GM12878 (cell line): ENCODE results near the gene TIPIN. TPM values are rescaled to one million over a fixed set of nuclear protein-coding genes. Genes with fewer than 3 reads are reported as not detected.

ENCODE experiments used
- ATAC-seq: fragments of 200-7000 bp; cut with Tn5 transposase; 3 replicates; pipeline ENCODE4 v1.9.1; 2020; ENCODE audit warnings: mild to moderate bottlenecking, moderate library complexity
- BruUV-seq: library from RNA; stranded (reverse); fragments of 400-500 nt; replicated peaks from 2 replicates; lab custom pipeline; 2021; lab: Mats Ljungman, UMichigan
- CTCF ChIA-PET: fragments of 300-600 bp; sonication (Branson Sonifier 250); formaldehyde crosslinking; extraction: SDS; loops from one replicate; lab custom pipeline; 2021; ENCODE audit warnings: inconsistent platforms; lab: Yijun Ruan, JAX
- POLR2A ChIA-PET: fragments of 350-600 bp; formaldehyde crosslinking; extraction: SDS; loops from one replicate; lab custom pipeline; 2021; ENCODE audit warnings: inconsistent platforms; lab: Charles Lee
- RAD21 ChIA-PET: fragments of 300-600 bp; sonication (Branson Sonifier 250); formaldehyde crosslinking; loops from one replicate; lab custom pipeline; 2023; ENCODE audit warnings: antibody characterized with exemption; ENCODE audit not compliant: unreplicated experiment; lab: Charles Lee
- SMC1A ChIA-PET: fragments of 300-600 bp; sonication (Branson Sonifier 250); formaldehyde crosslinking; loops from one replicate; lab custom pipeline; 2023; ENCODE audit not compliant: unreplicated experiment, uncharacterized antibody; lab: Charles Lee
- DNase-seq: peaks from one replicate; pipeline ENCODE4 v3.0.0-alpha.2; 2011; ENCODE audit warnings: low read depth, low spot score
- FAIRE-seq: peaks from 3 replicates; lab custom pipeline; 2011; peaks lifted over from hg19 to GRCh38; lab: Jason Lieb, UNC
- H2AFZ ChIP-seq: 2 replicates; pipeline ENCODE4 v1.6.0; 2011; ENCODE audit warnings: low read depth, low read length, control low read depth; ENCODE audit not compliant: control insufficient read depth
- H3K27ac ChIP-seq: 2 replicates; pipeline ENCODE4 v1.5.1; 2011; ENCODE audit warnings: control low read depth; ENCODE audit not compliant: control insufficient read depth, insufficient read depth
- H3K27me3 ChIP-seq, 2 experiments: replicated peaks in 1 of 2; 2 replicates each; pipeline versions ENCODE4 v1.6.0 to v1.6.1; 2011; ENCODE audit warnings: low read length in 1 of 2; ENCODE audit not compliant: control insufficient read depth in 2 of 2, insufficient read depth in 2 of 2
- H3K36me3 ChIP-seq, 2 experiments: 2 replicates each; pipeline ENCODE4 v1.5.1; 2011; ENCODE audit warnings: low read length in 1 of 2; ENCODE audit not compliant: control insufficient read depth in 2 of 2, insufficient read depth in 2 of 2
- H3K4me1 ChIP-seq: 2 replicates; pipeline ENCODE4 v1.6.1; 2011; ENCODE audit warnings: mild to moderate bottlenecking, low read length, moderate library complexity, mixed read lengths; ENCODE audit not compliant: control insufficient read depth, insufficient read depth
- H3K4me2 ChIP-seq: 2 replicates; pipeline ENCODE4 v1.6.0; 2011; ENCODE audit warnings: control low read depth; ENCODE audit not compliant: control insufficient read depth, insufficient read depth
- H3K4me3 ChIP-seq: fragments of 200-600 bp; sonication (generic); 2 replicates; pipeline ENCODE4 v1.5.1; 2016
- H3K79me2 ChIP-seq: 2 replicates; pipeline ENCODE4 v1.6.0; 2011; ENCODE audit warnings: low read length; ENCODE audit not compliant: control insufficient read depth, insufficient read depth
- H3K9ac ChIP-seq: 2 replicates; pipeline ENCODE4 v1.8.0; 2011; ENCODE audit warnings: low read length, control low read depth, mixed read lengths; ENCODE audit not compliant: control insufficient read depth, insufficient read depth
- H3K9me3 ChIP-seq: replicated peaks from 3 replicates; pipeline ENCODE4 v1.5.1; 2011; ENCODE audit warnings: mild to moderate bottlenecking, low read length; ENCODE audit not compliant: control insufficient read depth, insufficient read depth
- H4K20me1 ChIP-seq: 2 replicates; pipeline ENCODE4 v1.6.0; 2011; ENCODE audit not compliant: control insufficient read depth, insufficient read depth
- BCL11A ChIP-seq: IDR thresholded peaks from 2 replicates; pipeline ENCODE4 v1.6.1; 2011; ENCODE audit warnings: low read depth, low read length
- EZH2 ChIP-seq: IDR thresholded peaks from 2 replicates; pipeline ENCODE4 v1.6.1; 2012; ENCODE audit warnings: low read depth, mild to moderate bottlenecking, control low read depth, inconsistent platforms, low read length, borderline replicate concordance; ENCODE audit not compliant: control insufficient read depth
- JUNB ChIP-seq: IDR thresholded peaks from 2 replicates; pipeline ENCODE4 v1.6.1; 2016; ENCODE audit warnings: antibody characterized with exemption, mild to moderate bottlenecking
- KAT2A ChIP-seq: conservative IDR thresholded peaks from 2 replicates; pipeline ENCODE4 v1.6.1; 2011; ENCODE audit warnings: low read depth, low read length; ENCODE audit not compliant: control insufficient read depth
- MTA2 ChIP-seq: fragments of 450-650 bp; IDR thresholded peaks from 2 replicates; pipeline ENCODE4 v1.6.1; 2016; ENCODE audit warnings: low read depth, mild to moderate bottlenecking, moderate library complexity
- MTA3 ChIP-seq: IDR thresholded peaks from 2 replicates; pipeline ENCODE4 v1.6.1; 2012; ENCODE audit warnings: low read length, inconsistent platforms, borderline replicate concordance
- NFXL1 ChIP-seq: fragments of 450-650 bp; IDR thresholded peaks from 2 replicates; pipeline ENCODE4 v1.6.1; 2017; ENCODE audit warnings: antibody characterized with exemption, mild to moderate bottlenecking, borderline replicate concordance
- NR2C1 ChIP-seq: fragments of 450-650 bp; IDR thresholded peaks from 2 replicates; pipeline ENCODE4 v1.6.1; 2017; ENCODE audit warnings: antibody characterized with exemption, mild to moderate bottlenecking, moderate library complexity
- PML ChIP-seq: IDR thresholded peaks from 2 replicates; pipeline ENCODE4 v1.6.1; 2012; ENCODE audit warnings: low read length, inconsistent platforms
- POLR2AphosphoS2 ChIP-seq: IDR thresholded peaks from 2 replicates; pipeline ENCODE4 v1.6.1; 2011; ENCODE audit warnings: low read depth, mild to moderate bottlenecking, low read length, improper control_type of control experiment, moderate library complexity
- RB1 ChIP-seq: fragments of 450-650 bp; formaldehyde crosslinking; IDR thresholded peaks from 2 replicates; pipeline ENCODE4 v1.6.1; 2017; ENCODE audit warnings: mild to moderate bottlenecking, borderline replicate concordance
- SMARCA5 ChIP-seq: fragments of 450-650 bp; IDR thresholded peaks from 2 replicates; pipeline ENCODE4 v1.6.1; 2017; ENCODE audit warnings: mild to moderate bottlenecking
- ZNF217 ChIP-seq: fragments of 450-650 bp; IDR thresholded peaks from 2 replicates; pipeline ENCODE4 v1.6.1; 2017; ENCODE audit warnings: antibody characterized with exemption, mild to moderate bottlenecking
- ZNF274 ChIP-seq: IDR thresholded peaks from one replicate; pipeline ENCODE4 v1.8.0; 2011; ENCODE audit not compliant: insufficient read length, insufficient read depth
- WGBS: methylation state at CpG from one replicate; pipeline ENCODE4 v1.1.6; 2016; ENCODE audit warnings: low lambda C conversion rate; ENCODE audit not compliant: insufficient replicate concordance, insufficient coverage; ENCODE audit errors: missing lambda C conversion rate; 5-methylcytosine and 5-hydroxymethylcytosine counted together
- in situ Hi-C: fragments of 300-500 bp; cut with MboI; formaldehyde crosslinking; loops from 9 replicates; pipeline ENCODE4 v1.14.3; 2018; ENCODE audit warnings: mixed read lengths
- intact Hi-C: fragments of 100-400 bp; cut with micrococcal nuclease; formaldehyde crosslinking; loops from one replicate; pipeline ENCODE4 v1.14.2; 2022; ENCODE audit not compliant: unreplicated experiment
- polyA plus RNA-seq, 11 experiments: library from polyadenylated mRNA; depleted of rRNA in 4 of 11; unstranded in 6 of 11; stranded (reverse) in 5 of 11; fragments of >200 nt; fragmentation: Nextera tagmentation in 4 of 11; fragmentation: Illumina TruSeq in 1 of 11; extraction: Ambion mirVana in 4 of 11; extraction: Trizol in 1 of 11; gene quantifications; 1 replicate in 1 of 11; 2 replicates in 10 of 11; pipeline versions ENCODE4 v1.2.1 to v1.2.3, GENCODE V29; 2011 to 2016; ENCODE audit warnings: inconsistent platforms in 2 of 11, missing spikeins in 2 of 11, low read depth in 1 of 11
- total RNA-seq, 4 experiments: library from RNA; depleted of rRNA in 3 of 4; stranded (reverse); fragments of >200 nt in 3 of 4; fragmentation: Illumina TruSeq in 1 of 4; extraction: Trizol in 1 of 4; gene quantifications; 2 replicates each; pipeline versions ENCODE4 v1.2.1 to v1.2.3, GENCODE V29; 2013 to 2021
- TF ChIP-seq, protein P1 (sequence below): fragments of 450-650 bp; IDR thresholded peaks from 2 replicates; pipeline ENCODE4 v1.6.1; 2016; ENCODE audit warnings: mild to moderate bottlenecking, moderate library complexity, borderline replicate concordance
- TF ChIP-seq, protein P2 (sequence below): fragments of 450-650 bp; IDR thresholded peaks from 2 replicates; pipeline ENCODE4 v1.6.1; 2018; ENCODE audit warnings: borderline replicate concordance, mild to moderate bottlenecking; ENCODE audit not compliant: partially characterized antibody

The TIPIN gene
- total and polyA plus RNA-seq, 10 of the 15 experiments (the other 5 are each of a cell fraction or from before 2014, with no cell fraction given) = 21.1 to 69.2 (median 47.0) TPM

DNA sequence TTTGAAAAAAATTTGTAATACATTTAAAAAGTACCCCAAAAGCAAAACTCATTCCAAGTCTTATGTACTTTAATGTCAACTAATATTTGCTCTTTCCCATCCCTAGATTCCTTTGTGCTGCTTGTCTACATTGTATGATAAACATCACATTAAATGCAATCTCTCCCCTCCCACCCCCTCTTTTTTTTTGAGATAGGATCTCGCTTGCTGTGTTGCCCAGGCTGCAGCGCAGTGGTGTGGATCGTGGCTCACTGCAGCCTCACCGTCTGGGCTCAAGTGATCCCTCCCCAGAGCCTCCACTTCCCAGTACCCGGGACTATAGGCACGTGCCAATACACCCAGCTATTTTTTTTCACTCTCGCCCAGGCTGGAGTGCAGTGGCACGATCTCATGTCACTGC is 42.8 kb upstream of the TIPIN start:
- H3K9me3 ChIP-seq = no peaks in the 10 kb centered on the region
- H3K4me2 ChIP-seq = no peak overlapping the region
- no peaks in the 10 kb centered on the region for H3K27me3 ChIP-seq
- SMC1A ChIA-PET = interaction anchor here (6.5 kb wide), 1 partner anchor 13 kb away, joined by 71 read pairs; the partner anchor contains the start of gene MAP2K1
- no peak overlapping the region for H2AFZ ChIP-seq
- no peak overlapping the region for H3K27ac ChIP-seq
- FAIRE-seq (no peak), ATAC-seq (no peak), DNase-seq (no peak)
- no TSS peak for BruUV-seq
- peaks cover 93% of the 10 kb centered on the region for H3K79me2 ChIP-seq
- no peaks in the 10 kb centered on the region for H4K20me1 ChIP-seq
- no peak overlapping the region for H3K9ac ChIP-seq
- in situ Hi-C loops = no loop called here
- WGBS = 91% methylated on average over 8 of the region's 8 CpGs
- peaks cover 2 to 14% of the 10 kb centered on the region in 2 experiments for H3K36me3 ChIP-seq
- H3K4me3 ChIP-seq = no peak overlapping the region
- RAD21 ChIA-PET = interaction anchor here (1.5 to 7.6 kb wide), 2 partner anchors 10 to 107 kb away, joined by 4 to 119 read pairs; partner anchors contain the start of gene MAP2K1
- CTCF ChIA-PET = no interaction called here
- H3K4me1 ChIP-seq = peaks cover 40% of the 10 kb centered on the region
- intact Hi-C loops = no loop called here
- POLR2A ChIA-PET = interaction anchor here (0.7 to 7.6 kb wide), 2 partner anchors 8 to 672 kb away, joined by 3 to 120 read pairs; partner anchors contain the start of gene MAP2K1
- TF ChIP-seq, protein P1, sequence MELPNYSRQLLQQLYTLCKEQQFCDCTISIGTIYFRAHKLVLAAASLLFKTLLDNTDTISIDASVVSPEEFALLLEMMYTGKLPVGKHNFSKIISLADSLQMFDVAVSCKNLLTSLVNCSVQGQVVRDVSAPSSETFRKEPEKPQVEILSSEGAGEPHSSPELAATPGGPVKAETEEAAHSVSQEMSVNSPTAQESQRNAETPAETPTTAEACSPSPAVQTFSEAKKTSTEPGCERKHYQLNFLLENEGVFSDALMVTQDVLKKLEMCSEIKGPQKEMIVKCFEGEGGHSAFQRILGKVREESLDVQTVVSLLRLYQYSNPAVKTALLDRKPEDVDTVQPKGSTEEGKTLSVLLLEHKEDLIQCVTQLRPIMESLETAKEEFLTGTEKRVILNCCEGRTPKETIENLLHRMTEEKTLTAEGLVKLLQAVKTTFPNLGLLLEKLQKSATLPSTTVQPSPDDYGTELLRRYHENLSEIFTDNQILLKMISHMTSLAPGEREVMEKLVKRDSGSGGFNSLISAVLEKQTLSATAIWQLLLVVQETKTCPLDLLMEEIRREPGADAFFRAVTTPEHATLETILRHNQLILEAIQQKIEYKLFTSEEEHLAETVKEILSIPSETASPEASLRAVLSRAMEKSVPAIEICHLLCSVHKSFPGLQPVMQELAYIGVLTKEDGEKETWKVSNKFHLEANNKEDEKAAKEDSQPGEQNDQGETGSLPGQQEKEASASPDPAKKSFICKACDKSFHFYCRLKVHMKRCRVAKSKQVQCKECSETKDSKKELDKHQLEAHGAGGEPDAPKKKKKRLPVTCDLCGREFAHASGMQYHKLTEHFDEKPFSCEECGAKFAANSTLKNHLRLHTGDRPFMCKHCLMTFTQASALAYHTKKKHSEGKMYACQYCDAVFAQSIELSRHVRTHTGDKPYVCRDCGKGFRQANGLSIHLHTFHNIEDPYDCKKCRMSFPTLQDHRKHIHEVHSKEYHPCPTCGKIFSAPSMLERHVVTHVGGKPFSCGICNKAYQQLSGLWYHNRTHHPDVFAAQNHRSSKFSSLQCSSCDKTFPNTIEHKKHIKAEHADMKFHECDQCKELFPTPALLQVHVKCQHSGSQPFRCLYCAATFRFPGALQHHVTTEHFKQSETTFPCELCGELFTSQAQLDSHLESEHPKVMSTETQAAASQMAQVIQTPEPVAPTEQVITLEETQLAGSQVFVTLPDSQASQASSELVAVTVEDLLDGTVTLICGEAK = no peak
- no peak for TF ChIP-seq SMARCA5
- no peak for TF ChIP-seq MTA2
- TF ChIP-seq POLR2AphosphoS2 = no peak
- TF ChIP-seq BCL11A = no peak
- TF ChIP-seq EZH2 = no peak
- no peak for TF ChIP-seq RB1
- TF ChIP-seq ZNF274 = no peak
- TF ChIP-seq ZNF217 = no peak
- no peak for TF ChIP-seq PML
- TF ChIP-seq NFXL1 = no peak
- TF ChIP-seq KAT2A = no peak
- TF ChIP-seq, protein P2, sequence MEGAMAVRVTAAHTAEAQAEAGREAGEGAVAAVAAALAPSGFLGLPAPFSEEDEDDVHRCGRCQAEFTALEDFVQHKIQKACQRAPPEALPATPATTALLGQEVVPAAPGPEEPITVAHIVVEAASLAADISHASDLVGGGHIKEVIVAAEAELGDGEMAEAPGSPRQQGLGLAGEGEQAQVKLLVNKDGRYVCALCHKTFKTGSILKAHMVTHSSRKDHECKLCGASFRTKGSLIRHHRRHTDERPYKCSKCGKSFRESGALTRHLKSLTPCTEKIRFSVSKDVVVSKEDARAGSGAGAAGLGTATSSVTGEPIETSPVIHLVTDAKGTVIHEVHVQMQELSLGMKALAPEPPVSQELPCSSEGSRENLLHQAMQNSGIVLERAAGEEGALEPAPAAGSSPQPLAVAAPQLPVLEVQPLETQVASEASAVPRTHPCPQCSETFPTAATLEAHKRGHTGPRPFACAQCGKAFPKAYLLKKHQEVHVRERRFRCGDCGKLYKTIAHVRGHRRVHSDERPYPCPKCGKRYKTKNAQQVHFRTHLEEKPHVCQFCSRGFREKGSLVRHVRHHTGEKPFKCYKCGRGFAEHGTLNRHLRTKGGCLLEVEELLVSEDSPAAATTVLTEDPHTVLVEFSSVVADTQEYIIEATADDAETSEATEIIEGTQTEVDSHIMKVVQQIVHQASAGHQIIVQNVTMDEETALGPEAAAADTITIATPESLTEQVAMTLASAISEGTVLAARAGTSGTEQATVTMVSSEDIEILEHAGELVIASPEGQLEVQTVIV = no peak
- TF ChIP-seq NR2C1 = no peak
- TF ChIP-seq MTA3 = no peak
- no peak for TF ChIP-seq JUNB
